ENCODE measurements around the gene DLX2. TPM values are rescaled to one million over a fixed set of nuclear protein-coding genes. Genes with fewer than 3 reads are reported as not detected.
"Not testable (repeated sequence)": the region's sequence is repeated elsewhere in the genome, so short reads cannot be mapped to it uniquely, and the experiment has no call there.

The DLX2 gene
- total RNA-seq, 1 donor from 2014 or later: 2.9 TPM

DNA sequence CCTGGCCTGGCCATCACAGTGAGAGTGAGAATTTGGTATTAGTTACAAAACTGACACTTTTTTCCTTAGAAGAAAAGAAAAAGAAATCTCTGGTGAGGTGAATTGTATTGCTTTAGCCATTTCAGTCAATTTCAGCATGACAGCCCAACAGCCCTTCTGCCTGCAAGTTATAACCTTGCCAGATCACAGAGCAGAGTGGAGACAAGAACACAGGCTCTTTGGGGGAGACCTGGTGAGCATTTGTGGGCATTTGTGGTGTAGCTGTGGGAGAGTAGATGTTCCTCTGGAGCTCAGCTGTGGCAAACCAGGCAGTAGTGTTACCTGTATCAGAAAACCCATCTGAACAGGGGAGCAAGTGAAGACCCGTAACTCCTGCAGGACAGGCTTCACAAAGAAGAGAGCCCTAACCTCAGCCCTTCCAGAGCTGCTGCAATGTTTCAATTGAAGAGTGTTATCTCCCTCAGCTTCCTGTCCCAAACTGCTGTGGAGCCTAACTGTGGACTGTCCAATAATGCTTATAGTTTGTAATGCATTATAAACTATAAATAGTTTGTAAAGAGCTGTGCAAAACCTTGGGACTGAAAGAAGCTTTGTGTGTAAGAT lies 40.2 kb downstream of the DLX2 start:
- FAIRE-seq (no peak), DNase-seq (ENCODE audit: low spot score in 2 of 2) (no peak)

GRCh38 chr2:172060118-172060517 lies 42.6 kb downstream of the DLX2 start:
- DNase-seq (ENCODE audit: low spot score in 2 of 2); FAIRE-seq: not testable (repeated sequence)

GRCh38 chr2:172058660-172059059 lies 44.0 kb downstream of the DLX2 start:
- FAIRE-seq: no peak
- DNase-seq (ENCODE audit: low spot score in 2 of 2): no peak

DNA sequence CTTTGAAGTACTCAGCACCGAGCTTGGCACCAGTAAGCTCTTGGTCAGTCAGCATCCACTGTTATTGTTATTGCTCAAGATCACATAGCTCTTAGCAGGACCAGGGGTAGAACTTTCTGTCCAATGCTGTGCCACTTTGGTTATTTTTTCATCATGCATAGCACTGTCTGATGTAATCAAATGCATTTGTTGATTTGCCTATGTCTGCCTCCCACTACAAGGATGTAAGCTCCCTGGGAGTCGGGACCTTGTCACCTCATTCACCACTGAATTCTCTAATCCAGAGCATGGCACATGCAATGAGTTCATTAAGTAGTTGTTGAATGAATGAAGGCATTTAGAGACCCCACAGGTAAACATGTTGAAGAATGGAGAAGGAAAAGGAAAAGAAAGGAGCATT lies 46.4 kb downstream of the DLX2 start:
- DNase-seq (ENCODE audit: low spot score in 2 of 2) (no peak), FAIRE-seq (no peak)

DNA sequence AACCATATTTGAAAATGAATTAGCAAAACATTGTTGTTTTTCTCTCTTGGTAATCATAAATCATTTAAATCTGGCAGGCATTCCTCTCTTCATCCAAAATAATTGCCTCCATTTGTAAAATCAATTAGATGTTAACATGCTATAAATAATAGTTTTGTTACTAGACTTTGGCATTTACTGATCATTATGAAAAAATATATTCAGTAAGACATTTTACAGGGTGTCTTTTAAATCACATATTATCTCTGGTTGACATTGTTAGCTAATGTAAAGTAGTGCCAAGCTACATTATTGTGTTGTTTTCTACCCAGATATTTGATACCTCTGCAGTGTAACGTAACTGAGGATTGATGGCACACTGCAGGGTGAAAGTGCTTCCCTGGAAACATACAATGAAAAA lies 49.2 kb downstream of the DLX2 start:
- DNase-seq (ENCODE audit: low spot score in 2 of 2) (no peak), FAIRE-seq (no peak)

GRCh38 chr2:172052000-172052983 lies 50.4 kb downstream of the DLX2 start:
- no peak for DNase-seq (ENCODE audit: low spot score in 2 of 2)

GRCh38 chr2:172050479-172051125 lies 52.1 kb downstream of the DLX2 start:
- FAIRE-seq: no peak
- no peak for DNase-seq (ENCODE audit: low spot score in 2 of 2)

More at GRCh38 chr2:172052000-172052983, 50.4 kb downstream of the DLX2 start:
- no peak for FAIRE-seq

GRCh38 chr2:172049567-172050120 lies 53.1 kb downstream of the DLX2 start:
- no peak for FAIRE-seq
- DNase-seq (ENCODE audit: low spot score in 2 of 2): no peak

Other genes with a start within 250 kb of the DLX2 start
- 66.0 TPM for gene SLC25A12, start 208.7 kb downstream of the DLX2 start, total RNA-seq
- 59.9 TPM for gene HAT1, start 180.4 kb downstream of the DLX2 start, total RNA-seq
- 6.1 TPM for gene METAP1D, start 102.9 kb downstream of the DLX2 start, total RNA-seq
- gene DLX1, start 17.4 kb downstream of the DLX2 start, total RNA-seq: 21.6 TPM

Measured in frontal cortex (tissue), 4 donors.